CD4-positive, alpha-beta T cell treated with Interferon gamma for 1 hour (primary cell): ENCODE measurements around the gene APOC4.
"Not testable (repeated sequence)": the region's sequence is repeated elsewhere in the genome, so short reads cannot be mapped to it uniquely, and the experiment has no call there.

ENCODE experiments used
- DNase-seq: peaks from one replicate; pipeline ENCODE4 v3.0.0-alpha.2; 2020

Gene APOC4, protein sequence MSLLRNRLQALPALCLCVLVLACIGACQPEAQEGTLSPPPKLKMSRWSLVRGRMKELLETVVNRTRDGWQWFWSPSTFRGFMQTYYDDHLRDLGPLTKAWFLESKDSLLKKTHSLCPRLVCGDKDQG

DNA sequence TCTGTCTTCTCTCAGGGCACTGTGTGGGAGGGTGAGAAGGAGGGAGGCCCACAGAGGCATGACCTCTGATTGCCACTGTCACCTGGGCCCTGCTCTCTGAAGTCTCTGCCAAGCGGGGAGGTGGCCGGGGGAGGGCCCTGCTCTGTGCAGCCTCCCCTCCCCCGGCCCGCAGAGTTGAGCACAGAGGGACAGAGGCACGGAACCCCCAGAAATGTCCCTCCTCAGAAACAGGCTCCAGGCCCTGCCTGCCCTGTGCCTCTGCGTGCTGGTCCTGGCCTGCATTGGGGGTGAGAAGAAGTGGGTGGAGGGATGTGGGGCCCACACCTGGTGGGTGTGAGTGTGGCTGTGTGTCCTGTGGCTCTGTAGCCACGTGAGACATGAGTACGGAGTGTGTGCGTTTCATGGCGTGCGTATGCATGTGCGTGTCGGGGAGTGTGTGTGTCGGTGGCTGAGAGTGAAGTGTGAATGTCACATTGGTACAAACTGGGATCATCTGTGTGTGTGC is at the start of gene APOC4:
TSS of gene APOC4 (plus strand) at position 171 of the 505 bp plus-strand sequence. CDS start at position 212, 41 bp downstream.
- no peak for DNase-seq

DNA sequence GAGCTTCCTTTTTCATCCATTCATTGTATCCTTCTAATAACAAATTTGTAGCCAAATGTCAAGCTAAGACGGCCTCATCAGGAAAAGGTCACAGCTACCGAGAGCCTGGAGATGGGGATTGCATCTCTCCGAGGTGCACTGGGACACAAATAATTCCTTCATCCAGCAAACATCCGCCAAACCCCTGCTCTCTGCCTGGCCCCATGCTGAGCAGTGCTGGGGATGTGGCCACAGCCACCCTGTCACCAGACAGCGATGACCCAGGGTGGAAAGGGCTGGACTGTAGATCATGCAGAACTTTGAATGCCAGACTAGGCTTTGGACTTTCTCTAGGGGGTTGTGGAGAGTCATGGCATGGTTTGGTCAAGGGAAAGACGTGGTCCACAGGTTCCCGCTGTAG is 49.1 kb upstream of the APOC4 start:
- DNase-seq = no peak

DNA sequence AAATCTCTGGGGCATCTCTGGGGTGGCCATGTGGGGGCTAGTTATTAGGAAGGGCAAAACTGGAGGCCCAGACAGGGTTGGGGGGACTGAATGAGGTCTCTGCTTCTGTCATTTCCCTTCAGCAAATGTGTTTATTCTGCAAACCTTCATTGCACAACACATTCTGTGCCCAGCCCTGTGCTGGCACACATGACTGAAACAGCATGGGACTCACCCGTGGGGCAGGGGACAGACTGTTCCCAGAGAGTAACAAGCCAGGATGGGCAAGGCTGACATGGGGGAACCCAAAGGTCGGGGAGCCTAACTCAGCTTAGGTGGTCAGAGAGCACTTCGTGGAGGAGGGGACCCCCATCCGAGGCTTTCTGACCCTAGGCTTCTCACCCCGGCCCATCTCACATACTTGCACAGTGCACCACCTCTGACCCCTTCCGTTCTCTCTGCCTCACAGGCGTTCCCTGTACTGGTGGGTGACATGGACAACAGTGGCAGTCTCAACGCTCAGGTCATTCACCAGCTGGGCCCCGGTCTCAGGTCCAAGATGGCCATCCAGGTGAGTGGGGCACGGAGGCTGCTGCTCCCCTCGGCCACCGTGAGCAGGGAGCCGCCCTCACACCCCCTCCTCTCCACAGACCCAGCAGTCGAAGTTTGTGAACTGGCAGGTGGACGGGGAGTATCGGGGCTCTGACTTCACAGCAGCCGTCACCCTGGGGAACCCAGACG is 48.5 kb upstream of the APOC4 start:
- DNase-seq = no peak

DNA sequence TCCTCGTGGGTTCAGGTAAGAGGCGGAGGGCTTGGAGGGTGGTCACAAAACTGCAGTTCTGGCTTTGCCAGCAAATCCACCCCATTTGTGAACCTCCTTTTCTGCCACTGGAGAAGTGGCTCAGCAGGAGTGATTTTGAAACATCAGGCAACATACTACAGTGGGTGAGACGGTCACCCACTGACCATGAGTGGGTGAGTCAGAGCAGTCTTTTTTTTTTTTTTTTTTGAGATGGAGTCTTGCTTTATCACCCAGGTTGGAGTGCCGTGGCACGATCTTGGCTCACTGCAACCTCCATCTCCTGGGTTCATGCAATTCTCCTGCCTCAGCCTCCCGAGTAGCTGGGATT is 48.0 kb upstream of the APOC4 start:
- DNase-seq = no peak

DNA sequence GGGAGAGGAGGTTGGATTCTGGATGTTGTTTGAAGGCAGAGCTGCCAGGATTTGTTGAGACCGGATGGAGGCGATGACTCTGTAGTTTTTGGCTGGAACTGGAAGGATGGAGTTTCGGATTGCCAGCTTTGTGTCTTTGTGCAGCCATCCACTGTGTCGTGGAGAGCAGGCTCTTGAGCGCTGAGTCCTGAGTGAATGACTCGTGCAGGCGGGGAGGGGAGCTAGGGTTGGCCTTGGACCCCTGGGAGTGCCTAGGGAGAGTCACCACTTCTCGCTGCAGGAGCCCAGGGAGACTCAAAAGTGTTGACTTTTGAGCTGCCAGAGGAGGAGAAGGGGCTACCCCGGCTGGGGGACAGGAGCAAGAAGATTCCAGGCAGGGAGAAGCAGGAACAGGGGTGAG is 47.1 kb upstream of the APOC4 start:
- no peak for DNase-seq

DNA sequence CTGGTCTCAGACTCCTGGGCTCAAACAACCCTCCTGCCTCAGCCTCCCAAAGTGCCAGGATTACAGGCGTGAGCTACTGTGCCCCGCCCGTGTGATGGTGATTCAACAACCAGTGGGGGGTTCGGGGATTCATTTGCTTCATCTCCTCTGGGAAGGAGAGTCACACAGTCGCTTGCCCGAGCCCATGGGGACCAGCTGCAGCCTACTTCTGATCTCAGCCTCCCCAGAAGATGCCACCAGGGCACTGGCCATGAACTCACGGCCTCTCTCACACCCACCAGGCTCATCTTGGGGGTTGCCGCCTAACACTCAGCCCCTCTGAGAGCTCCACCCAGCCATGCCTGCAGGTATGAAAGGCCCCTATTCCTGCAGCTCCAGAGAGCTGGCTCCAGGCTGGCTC is 44.2 kb upstream of the APOC4 start:
- DNase-seq = no peak

DNA sequence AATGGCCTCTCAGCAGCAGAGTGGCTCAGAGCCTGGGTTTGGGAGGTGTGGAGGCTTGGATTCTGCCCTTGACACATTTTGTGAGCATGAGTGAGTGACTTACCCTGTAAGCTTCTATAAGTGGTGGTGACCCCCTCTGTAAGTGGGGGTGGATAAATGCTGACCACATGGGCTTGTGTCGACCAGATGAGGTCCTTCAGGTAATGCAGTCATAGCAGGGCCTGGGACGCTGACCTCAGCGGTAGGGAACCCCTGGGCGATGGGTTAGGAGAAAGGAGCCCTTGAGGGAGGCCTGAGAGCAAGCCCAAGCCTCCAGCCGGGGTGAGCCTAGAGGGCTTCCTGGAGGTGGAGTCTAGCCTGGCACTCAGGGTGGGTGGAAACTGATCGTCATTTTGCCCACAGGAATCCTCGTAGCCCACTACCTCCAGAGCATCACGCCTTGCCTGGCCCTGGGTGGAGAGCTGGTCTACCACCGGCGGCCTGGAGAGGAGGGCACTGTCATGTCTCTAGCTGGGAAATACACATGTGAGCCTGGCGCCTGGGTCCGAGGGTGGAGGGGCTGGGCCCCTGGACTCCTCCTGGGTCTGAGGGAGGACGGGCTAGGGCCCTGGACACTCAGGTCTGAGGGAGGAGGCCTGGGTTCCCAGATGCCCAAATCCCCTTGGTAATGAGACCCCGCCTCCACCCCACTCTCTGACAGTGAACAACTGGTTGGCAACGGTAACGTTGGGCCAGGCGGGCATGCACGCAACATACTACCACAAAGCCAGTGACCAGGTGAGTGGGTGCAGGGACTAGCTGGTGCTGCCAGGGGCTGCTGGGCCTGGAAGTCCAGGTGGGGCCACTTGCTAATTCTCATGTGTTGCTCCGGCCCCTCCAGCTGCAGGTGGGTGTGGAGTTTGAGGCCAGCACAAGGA is 41.5 kb upstream of the APOC4 start:
- no peak for DNase-seq

DNA sequence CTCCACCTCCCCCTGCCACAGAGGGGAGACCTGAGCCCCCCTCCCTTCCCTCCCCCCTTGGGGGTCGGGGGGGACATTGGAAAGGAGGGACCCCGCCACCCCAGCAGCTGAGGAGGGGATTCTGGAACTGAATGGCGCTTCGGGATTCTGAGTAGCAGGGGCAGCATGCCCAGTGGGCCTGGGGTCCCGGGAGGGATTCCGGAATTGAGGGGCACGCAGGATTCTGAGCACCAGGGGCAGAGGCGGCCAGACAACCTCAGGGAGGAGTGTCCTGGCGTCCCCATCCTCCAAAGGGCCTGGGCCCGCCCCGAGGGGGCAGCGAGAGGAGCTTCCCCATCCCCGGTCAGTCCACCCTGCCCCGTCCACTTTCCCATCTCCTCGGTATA is 38.8 kb upstream of the APOC4 start:
- no peak for DNase-seq

DNA sequence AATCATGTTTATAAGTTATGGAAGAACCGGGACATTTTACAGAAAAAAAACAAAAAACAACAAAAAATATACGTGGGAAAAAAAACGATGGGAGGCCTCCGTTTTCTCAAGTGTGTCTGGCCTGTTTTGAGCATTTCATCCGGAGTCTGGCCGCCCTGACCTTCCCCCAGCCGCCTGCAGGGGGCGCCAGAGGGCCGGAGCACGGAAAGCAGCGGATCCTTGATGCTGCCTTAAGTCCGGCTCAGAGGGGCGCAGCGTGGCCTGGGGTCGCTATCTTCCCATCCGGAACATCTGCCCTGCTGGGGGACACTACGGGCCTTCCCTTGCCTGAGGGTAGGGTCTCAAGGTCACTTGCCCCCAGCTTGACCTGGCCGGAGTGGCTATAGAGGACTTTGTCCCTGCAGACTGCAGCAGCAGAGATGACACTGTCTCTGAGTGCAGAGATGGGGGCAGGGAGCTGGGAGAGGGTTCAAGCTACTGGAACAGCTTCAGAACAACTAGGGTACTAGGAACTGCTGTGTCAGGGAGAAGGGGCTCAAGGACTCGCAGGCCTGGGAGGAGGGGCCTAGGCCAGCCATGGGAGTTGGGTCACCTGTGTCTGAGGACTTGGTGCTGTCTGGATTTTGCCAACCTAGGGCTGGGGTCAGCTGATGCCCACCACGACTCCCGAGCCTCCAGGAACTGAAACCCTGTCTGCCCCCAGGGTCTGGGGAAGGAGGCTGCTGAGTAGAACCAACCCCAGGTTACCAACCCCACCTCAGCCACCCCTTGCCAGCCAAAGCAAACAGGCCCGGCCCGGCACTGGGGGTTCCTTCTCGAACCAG is 38.2 kb upstream of the APOC4 start:
- DNase-seq = peak; percentile 50

DNA sequence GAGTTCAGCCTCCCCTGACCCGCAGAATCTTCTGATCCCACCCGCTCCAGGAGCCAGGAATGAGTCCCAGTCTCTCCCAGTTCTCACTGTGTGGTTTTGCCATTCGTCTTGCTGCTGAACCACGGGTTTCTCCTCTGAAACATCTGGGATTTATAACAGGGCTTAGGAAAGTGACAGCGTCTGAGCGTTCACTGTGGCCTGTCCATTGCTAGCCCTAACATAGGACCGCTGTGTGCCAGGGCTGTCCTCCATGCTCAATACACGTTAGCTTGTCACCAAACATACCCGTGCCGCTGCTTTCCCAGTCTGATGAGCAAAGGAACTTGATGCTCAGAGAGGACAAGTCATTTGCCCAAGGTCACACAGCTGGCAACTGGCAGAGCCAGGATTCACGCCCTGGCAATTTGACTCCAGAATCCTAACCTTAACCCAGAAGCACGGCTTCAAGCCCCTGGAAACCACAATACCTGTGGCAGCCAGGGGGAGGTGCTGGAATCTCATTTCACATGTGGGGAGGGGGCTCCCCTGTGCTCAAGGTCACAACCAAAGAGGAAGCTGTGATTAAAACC is 37.5 kb upstream of the APOC4 start:
- no peak for DNase-seq

DNA sequence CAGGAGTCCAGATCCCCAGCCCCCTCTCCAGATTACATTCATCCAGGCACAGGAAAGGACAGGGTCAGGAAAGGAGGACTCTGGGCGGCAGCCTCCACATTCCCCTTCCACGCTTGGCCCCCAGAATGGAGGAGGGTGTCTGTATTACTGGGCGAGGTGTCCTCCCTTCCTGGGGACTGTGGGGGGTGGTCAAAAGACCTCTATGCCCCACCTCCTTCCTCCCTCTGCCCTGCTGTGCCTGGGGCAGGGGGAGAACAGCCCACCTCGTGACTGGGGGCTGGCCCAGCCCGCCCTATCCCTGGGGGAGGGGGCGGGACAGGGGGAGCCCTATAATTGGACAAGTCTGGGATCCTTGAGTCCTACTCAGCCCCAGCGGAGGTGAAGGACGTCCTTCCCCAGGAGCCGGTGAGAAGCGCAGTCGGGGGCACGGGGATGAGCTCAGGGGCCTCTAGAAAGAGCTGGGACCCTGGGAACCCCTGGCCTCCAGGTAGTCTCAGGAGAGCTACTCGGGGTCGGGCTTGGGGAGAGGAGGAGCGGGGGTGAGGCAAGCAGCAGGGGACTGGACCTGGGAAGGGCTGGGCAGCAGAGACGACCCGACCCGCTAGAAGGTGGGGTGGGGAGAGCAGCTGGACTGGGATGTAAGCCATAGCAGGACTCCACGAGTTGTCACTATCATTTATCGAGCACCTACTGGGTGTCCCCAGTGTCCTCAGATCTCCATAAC is 36.4 kb upstream of the APOC4 start, which contains the start of gene APOE:
TSS of gene APOE (plus strand) at position 360 of the 724 bp plus-strand sequence. CDS start 829 bp downstream, outside the sequence.
- DNase-seq = no peak

DNA sequence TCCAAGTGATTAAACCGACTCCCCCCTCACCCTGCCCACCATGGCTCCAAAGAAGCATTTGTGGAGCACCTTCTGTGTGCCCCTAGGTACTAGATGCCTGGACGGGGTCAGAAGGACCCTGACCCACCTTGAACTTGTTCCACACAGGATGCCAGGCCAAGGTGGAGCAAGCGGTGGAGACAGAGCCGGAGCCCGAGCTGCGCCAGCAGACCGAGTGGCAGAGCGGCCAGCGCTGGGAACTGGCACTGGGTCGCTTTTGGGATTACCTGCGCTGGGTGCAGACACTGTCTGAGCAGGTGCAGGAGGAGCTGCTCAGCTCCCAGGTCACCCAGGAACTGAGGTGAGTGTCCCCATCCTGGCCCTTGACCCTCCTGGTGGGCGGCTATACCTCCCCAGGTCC is 34.4 kb upstream of the APOC4 start:
- DNase-seq = no peak

DNA sequence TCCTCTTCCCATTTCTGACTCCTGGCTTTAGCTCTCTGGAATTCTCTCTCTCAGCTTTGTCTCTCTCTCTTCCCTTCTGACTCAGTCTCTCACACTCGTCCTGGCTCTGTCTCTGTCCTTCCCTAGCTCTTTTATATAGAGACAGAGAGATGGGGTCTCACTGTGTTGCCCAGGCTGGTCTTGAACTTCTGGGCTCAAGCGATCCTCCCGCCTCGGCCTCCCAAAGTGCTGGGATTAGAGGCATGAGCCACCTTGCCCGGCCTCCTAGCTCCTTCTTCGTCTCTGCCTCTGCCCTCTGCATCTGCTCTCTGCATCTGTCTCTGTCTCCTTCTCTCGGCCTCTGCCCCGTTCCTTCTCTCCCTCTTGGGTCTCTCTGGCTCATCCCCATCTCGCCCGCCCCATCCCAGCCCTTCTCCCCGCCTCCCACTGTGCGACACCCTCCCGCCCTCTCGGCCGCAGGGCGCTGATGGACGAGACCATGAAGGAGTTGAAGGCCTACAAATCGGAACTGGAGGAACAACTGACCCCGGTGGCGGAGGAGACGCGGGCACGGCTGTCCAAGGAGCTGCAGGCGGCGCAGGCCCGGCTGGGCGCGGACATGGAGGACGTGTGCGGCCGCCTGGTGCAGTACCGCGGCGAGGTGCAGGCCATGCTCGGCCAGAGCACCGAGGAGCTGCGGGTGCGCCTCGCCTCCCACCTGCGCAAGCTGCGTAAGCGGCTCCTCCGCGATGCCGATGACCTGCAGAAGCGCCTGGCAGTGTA is 33.8 kb upstream of the APOC4 start:
- no peak for DNase-seq

DNA sequence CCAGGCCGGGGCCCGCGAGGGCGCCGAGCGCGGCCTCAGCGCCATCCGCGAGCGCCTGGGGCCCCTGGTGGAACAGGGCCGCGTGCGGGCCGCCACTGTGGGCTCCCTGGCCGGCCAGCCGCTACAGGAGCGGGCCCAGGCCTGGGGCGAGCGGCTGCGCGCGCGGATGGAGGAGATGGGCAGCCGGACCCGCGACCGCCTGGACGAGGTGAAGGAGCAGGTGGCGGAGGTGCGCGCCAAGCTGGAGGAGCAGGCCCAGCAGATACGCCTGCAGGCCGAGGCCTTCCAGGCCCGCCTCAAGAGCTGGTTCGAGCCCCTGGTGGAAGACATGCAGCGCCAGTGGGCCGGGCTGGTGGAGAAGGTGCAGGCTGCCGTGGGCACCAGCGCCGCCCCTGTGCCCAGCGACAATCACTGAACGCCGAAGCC is 33.2 kb upstream of the APOC4 start:
- DNase-seq = no peak

DNA sequence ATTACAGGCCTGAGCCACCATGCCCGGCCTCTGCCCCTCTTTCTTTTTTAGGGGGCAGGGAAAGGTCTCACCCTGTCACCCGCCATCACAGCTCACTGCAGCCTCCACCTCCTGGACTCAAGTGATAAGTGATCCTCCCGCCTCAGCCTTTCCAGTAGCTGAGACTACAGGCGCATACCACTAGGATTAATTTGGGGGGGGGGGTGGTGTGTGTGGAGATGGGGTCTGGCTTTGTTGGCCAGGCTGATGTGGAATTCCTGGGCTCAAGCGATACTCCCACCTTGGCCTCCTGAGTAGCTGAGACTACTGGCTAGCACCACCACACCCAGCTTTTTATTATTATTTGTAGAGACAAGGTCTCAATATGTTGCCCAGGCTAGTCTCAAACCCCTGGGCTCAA is 32.3 kb upstream of the APOC4 start:
- DNase-seq = no peak

DNA sequence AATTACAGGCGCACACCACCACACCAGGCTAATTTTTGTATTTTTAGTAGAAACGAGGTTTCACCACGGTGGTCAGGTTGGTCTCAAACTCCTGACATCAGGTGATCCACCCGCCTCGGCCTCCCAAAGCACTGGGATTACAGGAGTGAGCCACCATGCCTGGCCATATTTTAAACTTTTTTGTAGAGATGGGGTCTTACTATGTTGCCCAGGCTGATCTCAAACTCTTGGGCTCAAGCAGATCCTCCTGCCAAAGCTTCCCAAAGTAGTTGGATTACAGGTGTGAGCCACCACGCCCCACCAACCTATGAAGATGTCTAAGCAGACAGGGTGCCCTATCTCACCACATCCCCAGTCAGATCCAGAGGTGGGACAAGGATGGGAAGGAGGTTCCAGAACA is 30.1 kb upstream of the APOC4 start:
- not testable (repeated sequence) for DNase-seq

DNA sequence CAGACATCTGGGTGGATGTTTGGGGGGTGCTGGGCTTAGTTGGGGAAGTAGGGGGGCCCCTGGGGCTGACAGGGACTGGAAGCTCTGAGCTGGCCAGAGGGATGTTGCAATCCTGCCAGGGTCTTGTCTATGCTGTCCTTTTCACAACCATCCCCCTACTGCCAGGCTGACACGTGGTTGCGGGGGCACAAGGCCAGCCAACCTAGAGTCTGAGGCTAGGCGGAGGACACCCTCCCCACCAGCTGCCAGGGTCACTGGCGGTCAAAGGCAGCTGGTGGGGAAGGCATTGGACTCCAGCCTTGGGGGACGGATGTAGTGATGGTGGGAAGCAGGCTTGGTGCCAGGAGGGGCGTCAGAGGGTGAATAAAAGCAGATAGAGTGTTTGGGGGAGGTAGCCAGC is 29.2 kb upstream of the APOC4 start:
- DNase-seq = no peak

DNA sequence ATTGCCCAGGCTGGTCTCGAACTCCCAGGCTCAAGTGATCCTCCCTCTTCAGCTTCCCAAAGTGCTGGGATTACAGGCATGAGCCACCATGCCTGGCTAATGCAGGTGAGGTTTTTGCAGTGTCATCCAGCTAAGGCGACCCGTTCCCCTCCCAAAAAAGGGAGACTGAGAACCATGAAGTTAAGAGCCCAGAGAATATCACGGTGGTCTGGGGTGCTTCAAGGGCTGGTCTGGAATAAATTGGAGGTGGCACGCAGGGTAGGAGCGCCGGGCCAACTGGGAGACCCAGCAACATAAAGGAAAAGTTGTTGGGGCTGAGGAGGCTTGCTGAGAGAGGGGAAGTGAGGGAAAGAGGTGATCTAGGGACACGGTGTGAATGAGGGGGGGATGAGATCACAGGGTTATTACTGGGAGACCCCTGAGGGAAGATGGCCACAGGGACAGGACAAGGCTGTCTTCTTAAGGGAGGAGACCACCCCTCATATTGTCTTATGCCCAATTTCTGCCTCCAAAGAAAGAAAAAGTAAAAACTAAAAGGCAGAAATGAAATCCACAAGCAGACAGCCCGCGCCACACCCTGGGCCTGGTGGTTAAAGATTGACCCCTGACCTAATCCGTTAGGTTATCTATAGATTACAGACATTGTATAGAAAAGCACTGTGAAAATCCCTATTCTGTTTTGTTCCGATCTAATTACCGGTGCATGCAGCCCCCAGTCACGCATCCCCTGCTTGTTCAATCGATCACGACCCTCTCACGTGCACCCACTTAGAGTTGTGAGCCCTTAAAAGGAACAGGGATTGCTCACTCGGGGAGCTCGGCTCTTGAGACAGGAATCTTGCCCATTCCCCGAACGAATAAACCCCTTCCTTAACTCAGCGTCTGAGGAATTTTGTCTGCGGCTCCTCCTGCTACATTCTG is 28.3 kb upstream of the APOC4 start:
- not testable (repeated sequence) for DNase-seq

DNA sequence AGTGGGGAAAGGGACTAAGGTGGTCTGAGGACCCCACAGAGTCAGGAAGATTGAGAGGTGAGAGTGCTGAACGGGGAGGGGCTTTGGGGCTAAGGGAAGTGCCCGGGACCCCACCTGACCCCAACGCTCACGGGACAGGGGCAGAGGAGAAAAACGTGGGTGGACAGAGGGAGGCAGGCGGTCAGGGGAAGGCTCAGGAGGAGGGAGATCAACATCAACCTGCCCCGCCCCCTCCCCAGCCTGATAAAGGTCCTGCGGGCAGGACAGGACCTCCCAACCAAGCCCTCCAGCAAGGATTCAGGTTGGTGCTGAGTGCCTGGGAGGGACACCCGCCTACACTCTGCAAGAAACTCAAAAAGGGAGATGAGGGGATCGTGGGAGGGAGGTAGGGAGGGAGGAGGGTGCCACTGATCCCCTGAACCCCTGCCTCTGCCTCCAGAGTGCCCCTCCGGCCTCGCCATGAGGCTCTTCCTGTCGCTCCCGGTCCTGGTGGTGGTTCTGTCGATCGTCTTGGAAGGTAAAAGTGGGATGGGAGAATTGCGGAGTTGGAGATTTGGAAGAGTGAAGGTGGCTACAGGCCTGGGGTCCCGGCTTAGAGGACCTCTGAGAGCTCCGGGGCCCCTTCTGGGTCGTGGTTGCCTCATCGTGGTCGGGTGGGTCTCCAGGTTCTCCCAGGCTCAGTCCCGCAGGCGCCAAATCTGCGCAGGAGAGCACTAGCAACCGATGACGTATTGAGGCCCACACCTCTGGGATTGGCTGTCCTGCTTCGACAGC is 27.4 kb upstream of the APOC4 start, which contains the start of gene APOC1:
TSS of gene APOC1 (plus strand) at position 176 of the 774 bp plus-strand sequence. CDS start at position 460, 284 bp downstream.
- peak; percentile 77 for DNase-seq
